Loucy (cell line): ENCODE data around the gene TPI1.

Experiments
- EZH2phosphoT487 ChIP-seq: fragments of 200-600 bp; IDR thresholded peaks from 2 replicates; pipeline ENCODE4 v1.6.1; 2018; ENCODE audit warnings: antibody characterized with exemption, mild to moderate bottlenecking, moderate library complexity, borderline replicate concordance
- TF ChIP-seq, protein P1 (sequence below): fragments of 200-600 bp; sonication (generic); conservative IDR thresholded peaks from 2 replicates; pipeline ENCODE4 v1.5.1; 2014; ENCODE audit warnings: mild to moderate bottlenecking, antibody characterized with exemption, low read length

DNA sequence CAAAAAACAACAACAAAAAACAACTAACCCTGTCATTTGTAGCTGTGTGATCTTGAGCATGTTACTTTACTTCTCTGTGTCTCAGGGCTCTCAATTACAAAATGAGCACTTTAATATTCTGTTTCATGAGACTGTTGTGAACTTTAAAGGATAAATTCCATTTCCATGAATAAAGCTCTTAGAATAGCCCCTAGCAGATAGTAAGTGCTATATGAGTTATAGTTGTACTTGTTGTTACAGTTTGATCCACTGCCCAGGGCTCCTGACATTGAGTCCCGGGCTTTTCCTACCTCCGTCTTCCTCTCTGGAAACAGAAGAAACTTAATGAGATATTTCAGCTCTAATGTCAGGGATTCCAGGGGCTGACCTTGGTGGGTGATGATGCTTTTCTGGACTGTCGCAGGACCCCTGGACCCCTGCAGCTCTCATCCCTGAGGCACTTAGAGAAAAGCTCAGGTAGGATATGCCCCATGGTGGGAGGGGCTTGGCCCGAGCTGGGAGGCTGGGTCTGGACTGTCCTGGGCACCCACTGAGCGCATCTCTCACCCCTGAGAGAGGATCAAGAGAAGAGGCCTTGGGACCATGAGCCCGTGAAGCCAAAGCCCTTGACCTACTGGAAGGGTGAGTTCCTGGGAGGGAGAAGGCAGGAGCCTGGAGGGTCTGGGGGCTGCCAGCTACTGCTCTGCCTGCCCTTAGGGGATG, 34.0 kb upstream of the TPI1 start:
- TF ChIP-seq, protein P1, sequence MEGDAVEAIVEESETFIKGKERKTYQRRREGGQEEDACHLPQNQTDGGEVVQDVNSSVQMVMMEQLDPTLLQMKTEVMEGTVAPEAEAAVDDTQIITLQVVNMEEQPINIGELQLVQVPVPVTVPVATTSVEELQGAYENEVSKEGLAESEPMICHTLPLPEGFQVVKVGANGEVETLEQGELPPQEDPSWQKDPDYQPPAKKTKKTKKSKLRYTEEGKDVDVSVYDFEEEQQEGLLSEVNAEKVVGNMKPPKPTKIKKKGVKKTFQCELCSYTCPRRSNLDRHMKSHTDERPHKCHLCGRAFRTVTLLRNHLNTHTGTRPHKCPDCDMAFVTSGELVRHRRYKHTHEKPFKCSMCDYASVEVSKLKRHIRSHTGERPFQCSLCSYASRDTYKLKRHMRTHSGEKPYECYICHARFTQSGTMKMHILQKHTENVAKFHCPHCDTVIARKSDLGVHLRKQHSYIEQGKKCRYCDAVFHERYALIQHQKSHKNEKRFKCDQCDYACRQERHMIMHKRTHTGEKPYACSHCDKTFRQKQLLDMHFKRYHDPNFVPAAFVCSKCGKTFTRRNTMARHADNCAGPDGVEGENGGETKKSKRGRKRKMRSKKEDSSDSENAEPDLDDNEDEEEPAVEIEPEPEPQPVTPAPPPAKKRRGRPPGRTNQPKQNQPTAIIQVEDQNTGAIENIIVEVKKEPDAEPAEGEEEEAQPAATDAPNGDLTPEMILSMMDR: no peak
- TF ChIP-seq EZH2phosphoT487: no peak
